ENCODE data around the gene DUSP9.

DNA sequence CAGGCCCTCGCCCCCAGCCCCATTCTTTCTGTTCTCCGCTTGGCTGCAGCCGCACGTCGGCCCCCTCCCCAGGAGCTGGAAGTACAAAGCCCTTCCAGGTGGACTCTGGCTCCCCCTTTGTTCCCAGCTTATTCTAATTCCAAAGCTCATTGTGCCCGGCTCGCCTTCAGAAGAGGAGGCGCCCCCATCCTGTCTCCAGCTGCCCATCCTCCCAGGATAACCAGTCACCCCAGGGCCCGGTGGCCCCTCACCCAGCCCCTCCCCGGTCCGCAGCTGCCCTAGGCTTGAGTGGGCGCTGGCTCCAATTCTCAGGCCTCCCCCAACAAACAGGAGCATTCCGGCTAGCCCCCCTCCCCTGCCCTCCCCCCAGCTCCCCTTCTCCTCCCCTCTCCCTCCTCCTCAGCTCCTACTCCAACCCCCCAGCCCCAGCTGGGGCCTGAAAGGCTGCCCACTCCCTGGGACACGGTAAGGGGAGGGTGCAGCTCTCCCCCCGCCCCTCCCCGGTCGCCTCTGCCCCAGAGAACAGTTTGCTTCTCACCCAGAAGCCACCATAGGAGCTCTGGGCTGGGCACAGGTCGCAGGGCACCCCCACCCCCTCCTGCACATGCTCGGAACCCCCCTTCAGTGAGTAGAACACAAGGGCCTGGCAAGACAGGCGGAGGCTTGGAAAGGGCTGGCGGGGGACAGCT lies 37.6 kb downstream of the DUSP9 start:
- TF ChIP-seq, protein P1, sequence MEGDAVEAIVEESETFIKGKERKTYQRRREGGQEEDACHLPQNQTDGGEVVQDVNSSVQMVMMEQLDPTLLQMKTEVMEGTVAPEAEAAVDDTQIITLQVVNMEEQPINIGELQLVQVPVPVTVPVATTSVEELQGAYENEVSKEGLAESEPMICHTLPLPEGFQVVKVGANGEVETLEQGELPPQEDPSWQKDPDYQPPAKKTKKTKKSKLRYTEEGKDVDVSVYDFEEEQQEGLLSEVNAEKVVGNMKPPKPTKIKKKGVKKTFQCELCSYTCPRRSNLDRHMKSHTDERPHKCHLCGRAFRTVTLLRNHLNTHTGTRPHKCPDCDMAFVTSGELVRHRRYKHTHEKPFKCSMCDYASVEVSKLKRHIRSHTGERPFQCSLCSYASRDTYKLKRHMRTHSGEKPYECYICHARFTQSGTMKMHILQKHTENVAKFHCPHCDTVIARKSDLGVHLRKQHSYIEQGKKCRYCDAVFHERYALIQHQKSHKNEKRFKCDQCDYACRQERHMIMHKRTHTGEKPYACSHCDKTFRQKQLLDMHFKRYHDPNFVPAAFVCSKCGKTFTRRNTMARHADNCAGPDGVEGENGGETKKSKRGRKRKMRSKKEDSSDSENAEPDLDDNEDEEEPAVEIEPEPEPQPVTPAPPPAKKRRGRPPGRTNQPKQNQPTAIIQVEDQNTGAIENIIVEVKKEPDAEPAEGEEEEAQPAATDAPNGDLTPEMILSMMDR (IDR thresholded peaks at IDR 0.05): no peak
- TF ChIP-seq POLR2A (IDR thresholded peaks at IDR 0.05): no peak

Data from thyroid gland (tissue), 4 donors.